MM.1S (cell line): ENCODE results near the gene CAMK2G.

Experiments used
- CTCF ChIP-seq: fragments of 300-600 bp; sonication (generic); IDR thresholded peaks from 2 replicates; pipeline ENCODE4 v1.5.1; 2016; ENCODE audit warnings: antibody characterized with exemption, low read length, mixed read lengths
- EZH2 ChIP-seq: fragments of 300-600 bp; sonication (generic); optimal IDR thresholded peaks from 2 replicates; pipeline ENCODE3; 2017; ENCODE audit warnings: low read depth, mild to moderate bottlenecking, antibody characterized with exemption, low read length, mixed read lengths
- EZH2phosphoT487 ChIP-seq: fragments of 300-600 bp; sonication (generic); IDR thresholded peaks from 2 replicates; pipeline ENCODE4 v1.6.1; 2018; ENCODE audit warnings: antibody characterized with exemption, low read length

- no peak for TF ChIP-seq EZH2phosphoT487
- no peak for TF ChIP-seq CTCF
- no peak for TF ChIP-seq EZH2
Measured at GRCh38 chr10:73864229-73864628, 10.1 kb downstream of the CAMK2G start.
